RWPE1 (cell line): ENCODE data around the gene TMEM247.

ENCODE experiments used
- CTCF ChIA-PET: fragments of 350-600 bp; sonication (Branson Sonifier 250); formaldehyde crosslinking; extraction: SDS; loops from one replicate; lab custom pipeline; 2021; lab: Yijun Ruan, JAX
- POLR2A ChIA-PET: fragments of 400-600 bp; formaldehyde crosslinking; extraction: SDS; loops from one replicate; lab custom pipeline; 2020; ENCODE audit warnings: antibody characterized with exemption; ENCODE audit not compliant: low non-redundant PET; lab: Yijun Ruan, JAX
- DNase-seq: peaks from one replicate; pipeline ENCODE4 v3.0.0; 2012; ENCODE audit warnings: low spot score
- H3K27ac ChIP-seq: fragments of 450-650 bp; 2 replicates; pipeline ENCODE4 v1.5.1; 2017
- CTCF ChIP-seq: fragments of 450-650 bp; conservative IDR thresholded peaks from 2 replicates; pipeline ENCODE4 v1.5.1; 2017; ENCODE audit warnings: low read depth, mild to moderate bottlenecking

TMEM247 gene

GRCh38 chr2:46444732-46445131, 34.6 kb upstream of the TMEM247 start:
- CTCF ChIA-PET = interaction anchor here (0.6 kb wide), 1 partner anchor 1078 kb away, joined by 3 read pairs; no protein-coding TSS in a partner anchor
- DNase-seq = no peak

GRCh38 chr2:46445556-46445955, 33.8 kb upstream of the TMEM247 start:
- ChIA-PET POLR2A (no interaction called here), CTCF (no interaction called here)
- DNase-seq = no peak
- TF ChIP-seq CTCF = no peak
- no peak overlapping the region for H3K27ac ChIP-seq

More at GRCh38 chr2:46444732-46445131, 34.6 kb upstream of the TMEM247 start:
- POLR2A ChIA-PET = no interaction called here
- TF ChIP-seq CTCF = no peak
- H3K27ac ChIP-seq = no peak overlapping the region

- no peak for DNase-seq
- no peak for TF ChIP-seq CTCF
- no peak overlapping the region for H3K27ac ChIP-seq
- CTCF ChIA-PET = interaction anchor here (0.7 kb wide), 1 partner anchor 51 kb away, joined by 3 read pairs; no protein-coding TSS in a partner anchor
- POLR2A ChIA-PET = no interaction called here
Observed at GRCh38 chr2:46446871-46447568, 32.3 kb upstream of the TMEM247 start.

GRCh38 chr2:46447649-46448048, 31.7 kb upstream of the TMEM247 start:
- no peak for DNase-seq
- TF ChIP-seq CTCF = no peak
- ChIA-PET CTCF (no interaction called here), POLR2A (no interaction called here)
- H3K27ac ChIP-seq = no peak overlapping the region

- CTCF ChIA-PET = no interaction called here
- no peak overlapping the region for H3K27ac ChIP-seq
- no peak for DNase-seq
- POLR2A ChIA-PET = no interaction called here
- TF ChIP-seq CTCF = no peak
Observed at GRCh38 chr2:46448111-46448510, 31.3 kb upstream of the TMEM247 start.

GRCh38 chr2:46448641-46449040, 30.7 kb upstream of the TMEM247 start:
- TF ChIP-seq CTCF = no peak
- ChIA-PET CTCF (no interaction called here), POLR2A (no interaction called here)
- DNase-seq = no peak
- H3K27ac ChIP-seq = no peak overlapping the region
